ENCODE results near the gene FAAH2. TPM values are rescaled to one million over a fixed set of nuclear protein-coding genes. Genes with fewer than 3 reads are reported as not detected.
"Not testable (repeated sequence)": the region's sequence is repeated elsewhere in the genome, so short reads cannot be mapped to it uniquely, and the experiment has no call there.

The FAAH2 gene
- total RNA-seq, 3 donors from 2014 or later: 4.7 to 11.6 (median 7.2) TPM

GRCh38 chrX:57380026-57380796 lies 93.7 kb downstream of the FAAH2 start:
- Histone ChIP-seq H3K4me1 (ENCODE audit: low read depth) (no peaks in the 10 kb centered on the region), H3K4me3 (no peak overlapping the region), H3K9me3 (no peaks in the 10 kb centered on the region), H3K36me3 (ENCODE audit: low read depth) (no peaks in the 10 kb centered on the region)
- TF ChIP-seq CTCF (IDR thresholded peaks at IDR 0.05): no peak
- intact Hi-C loops (cut with DNase I, micrococcal nuclease): no loop called here
- DNase-seq: no peak
- no peak for ATAC-seq

DNA sequence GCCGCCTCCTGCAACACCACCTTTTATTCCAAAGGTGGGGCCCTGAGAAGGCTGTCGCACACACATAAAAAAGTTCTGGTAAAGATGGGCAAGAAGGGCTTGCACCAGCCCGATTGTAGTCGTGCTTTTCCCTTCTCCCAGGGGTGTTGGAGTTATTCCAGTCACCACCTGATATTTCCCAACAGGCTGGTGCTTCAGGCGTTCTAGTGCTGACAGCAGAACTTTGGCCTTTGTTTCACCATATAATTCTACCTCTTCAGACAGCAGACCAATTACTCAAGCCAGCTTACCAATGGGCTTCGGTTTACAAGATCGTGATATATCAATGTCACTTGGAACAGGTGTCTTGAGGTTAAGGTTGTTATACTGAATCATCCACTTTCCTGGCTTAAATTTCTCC lies 107.7 kb downstream of the FAAH2 start:
- H3K4me3 ChIP-seq; intact Hi-C loops (cut with DNase I, micrococcal nuclease); ATAC-seq; H3K36me3 ChIP-seq (ENCODE audit: low read depth); H3K9me3 ChIP-seq; DNase-seq; H3K4me1 ChIP-seq (ENCODE audit: low read depth): not testable (repeated sequence)

DNA sequence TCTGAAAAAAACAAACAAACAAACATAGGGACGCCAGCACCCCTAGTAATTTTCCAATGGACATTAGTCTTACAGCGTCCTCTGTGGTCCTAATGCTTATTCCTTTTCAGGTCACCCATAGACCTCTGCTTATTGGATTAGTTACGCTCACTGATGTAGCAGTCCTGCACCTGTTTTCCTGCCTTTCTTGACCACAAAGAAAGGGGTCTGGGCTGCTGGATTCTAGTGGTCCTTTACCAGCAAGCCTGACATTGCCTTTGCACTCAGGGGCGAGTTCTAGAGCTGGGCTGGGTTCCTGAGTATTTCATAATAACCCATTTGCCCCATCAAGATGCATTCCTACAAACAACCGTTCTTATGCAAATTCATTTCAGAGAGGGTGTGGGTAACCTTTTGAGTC lies 116.7 kb downstream of the FAAH2 start:
- intact Hi-C loops (cut with DNase I, micrococcal nuclease); DNase-seq: not testable (repeated sequence)

GRCh38 chrX:57406149-57406548 lies 119.6 kb downstream of the FAAH2 start:
- no peaks in the 10 kb centered on the region for H3K36me3 ChIP-seq (ENCODE audit: low read depth)
- TF ChIP-seq CTCF (IDR thresholded peaks at IDR 0.05): no peak
- intact Hi-C loops (cut with DNase I, micrococcal nuclease): no loop called here
- no peak overlapping the region for H3K4me3 ChIP-seq
- ATAC-seq (no peak), DNase-seq (no peak)
- H3K4me1 ChIP-seq (ENCODE audit: low read depth): no peaks in the 10 kb centered on the region
- H3K9me3 ChIP-seq: no peaks in the 10 kb centered on the region

More for the DNA sequence above, 116.7 kb downstream of the FAAH2 start:
- not testable (repeated sequence) for H3K4me3 ChIP-seq; ATAC-seq; H3K4me1 ChIP-seq (ENCODE audit: low read depth); H3K9me3 ChIP-seq; H3K36me3 ChIP-seq (ENCODE audit: low read depth)

- DNase-seq: no peak
- Histone ChIP-seq H3K36me3 (ENCODE audit: low read depth) (no peaks in the 10 kb centered on the region), H3K9me3 (no peaks in the 10 kb centered on the region), H3K4me3 (no peak overlapping the region), H3K4me1 (ENCODE audit: low read depth) (no peaks in the 10 kb centered on the region)
- intact Hi-C loops (cut with DNase I, micrococcal nuclease): no loop called here
- TF ChIP-seq CTCF (IDR thresholded peaks at IDR 0.05): no peak
- no peak for ATAC-seq
Measured at GRCh38 chrX:57417827-57418226, 131.3 kb downstream of the FAAH2 start.

DNA sequence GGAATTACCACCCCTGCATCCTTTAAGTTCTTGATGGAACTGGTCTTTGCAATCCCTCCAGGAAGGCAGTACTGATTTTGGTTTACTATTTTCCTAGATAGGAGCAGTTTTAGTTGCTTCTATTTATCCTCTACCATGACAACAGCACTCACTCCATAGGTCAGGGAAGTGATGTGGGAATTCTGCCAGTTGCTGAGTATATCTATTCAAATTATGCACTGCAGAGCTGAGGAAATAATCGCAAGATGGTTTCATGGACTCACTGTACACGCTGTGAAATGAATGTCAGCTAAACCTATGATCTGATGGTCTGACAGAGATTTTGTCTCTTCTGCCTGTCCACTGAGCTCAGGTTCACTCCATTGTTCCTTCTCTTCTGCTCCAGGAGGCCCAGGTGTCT lies 135.8 kb downstream of the FAAH2 start:
- no peak for TF ChIP-seq CTCF (IDR thresholded peaks at IDR 0.05)
- Histone ChIP-seq H3K36me3 (ENCODE audit: low read depth) (no peaks in the 10 kb centered on the region), H3K4me1 (ENCODE audit: low read depth) (no peaks in the 10 kb centered on the region), H3K4me3 (no peak overlapping the region), H3K9me3 (no peaks in the 10 kb centered on the region)
- ATAC-seq (no peak), DNase-seq (no peak)
- intact Hi-C loops (cut with DNase I, micrococcal nuclease): no loop called here

DNA sequence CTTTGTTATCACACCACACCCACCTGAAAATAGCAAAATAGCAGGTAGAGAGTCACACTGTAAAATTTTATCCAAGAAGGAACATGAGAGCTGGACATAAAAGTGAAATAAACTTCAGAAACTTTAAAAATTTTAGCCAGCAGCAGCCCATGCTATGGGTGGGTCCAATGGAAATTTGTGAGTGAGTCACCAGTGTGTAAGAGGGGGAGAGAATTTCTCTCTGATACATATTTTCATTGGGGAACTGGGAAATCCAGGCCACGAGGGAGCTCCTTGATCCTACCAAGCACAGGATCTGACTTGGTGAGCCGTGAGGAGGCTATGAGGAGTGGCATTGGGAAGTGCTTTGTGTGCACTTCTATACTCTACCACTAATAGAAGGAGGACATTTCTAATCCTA lies 136.3 kb downstream of the FAAH2 start:
- intact Hi-C loops (cut with DNase I, micrococcal nuclease): no loop called here
- no peak for TF ChIP-seq CTCF (IDR thresholded peaks at IDR 0.05)
- no peak for ATAC-seq

More for the DNA sequence above, 136.3 kb downstream of the FAAH2 start:
- no peak for DNase-seq
- Histone ChIP-seq H3K9me3 (no peaks in the 10 kb centered on the region), H3K4me3 (no peak overlapping the region), H3K36me3 (ENCODE audit: low read depth) (no peaks in the 10 kb centered on the region), H3K4me1 (ENCODE audit: low read depth) (no peaks in the 10 kb centered on the region)
